Activated naive CD4-positive, alpha-beta T cell treated with anti-CD3 and anti-CD28 coated beads, Interleukin-2, amount 10 ng/mL, durations not matched to agents 7 days and 5 days (primary cell): ENCODE measurements around the gene HOXA1.

Experiments
- CTCF ChIA-PET: fragments of 350-600 bp; sonication (Branson Sonifier 250); formaldehyde crosslinking; loops from one replicate; lab custom pipeline; 2021; ENCODE audit warnings: antibody characterized with exemption; lab: Charles Lee
- DNase-seq: peaks from one replicate; pipeline ENCODE4 v3.0.0-alpha.2; 2020
- H3K27ac Mint-ChIP-seq: one replicate; pipeline ENCODE4 v1.8.0; 2021; ENCODE audit warnings: mild to moderate bottlenecking, moderate library complexity, mixed read lengths
- H3K27me3 Mint-ChIP-seq: one replicate; pipeline ENCODE4 v1.8.0; 2021; ENCODE audit warnings: mild to moderate bottlenecking, mixed read lengths
- H3K36me3 Mint-ChIP-seq: one replicate; pipeline ENCODE4 v1.8.0; 2021; ENCODE audit warnings: mixed read lengths
- H3K4me1 Mint-ChIP-seq: one replicate; pipeline ENCODE4 v1.8.0; 2021; ENCODE audit warnings: mixed read lengths
- H3K4me3 Mint-ChIP-seq: one replicate; pipeline ENCODE4 v1.8.0; 2021; ENCODE audit warnings: mild to moderate bottlenecking, moderate library complexity, mixed read lengths
- H3K9me3 Mint-ChIP-seq: one replicate; pipeline ENCODE4 v1.8.0; 2021; ENCODE audit warnings: mixed read lengths

HOXA1 gene

GRCh38 chr7:27080844-27081436 lies 14.9 kb downstream of the HOXA1 start:
- CTCF ChIA-PET, result no interaction called here
- Mint-ChIP-seq H3K27me3 (peaks cover 10% of the 10 kb centered on the region), H3K4me1 (peaks cover 7% of the 10 kb centered on the region), H3K4me3 (no peak overlapping the region), H3K36me3 (no peaks in the 10 kb centered on the region), H3K27ac (no peak overlapping the region), H3K9me3 (no peaks in the 10 kb centered on the region)
- no peak for DNase-seq

DNA sequence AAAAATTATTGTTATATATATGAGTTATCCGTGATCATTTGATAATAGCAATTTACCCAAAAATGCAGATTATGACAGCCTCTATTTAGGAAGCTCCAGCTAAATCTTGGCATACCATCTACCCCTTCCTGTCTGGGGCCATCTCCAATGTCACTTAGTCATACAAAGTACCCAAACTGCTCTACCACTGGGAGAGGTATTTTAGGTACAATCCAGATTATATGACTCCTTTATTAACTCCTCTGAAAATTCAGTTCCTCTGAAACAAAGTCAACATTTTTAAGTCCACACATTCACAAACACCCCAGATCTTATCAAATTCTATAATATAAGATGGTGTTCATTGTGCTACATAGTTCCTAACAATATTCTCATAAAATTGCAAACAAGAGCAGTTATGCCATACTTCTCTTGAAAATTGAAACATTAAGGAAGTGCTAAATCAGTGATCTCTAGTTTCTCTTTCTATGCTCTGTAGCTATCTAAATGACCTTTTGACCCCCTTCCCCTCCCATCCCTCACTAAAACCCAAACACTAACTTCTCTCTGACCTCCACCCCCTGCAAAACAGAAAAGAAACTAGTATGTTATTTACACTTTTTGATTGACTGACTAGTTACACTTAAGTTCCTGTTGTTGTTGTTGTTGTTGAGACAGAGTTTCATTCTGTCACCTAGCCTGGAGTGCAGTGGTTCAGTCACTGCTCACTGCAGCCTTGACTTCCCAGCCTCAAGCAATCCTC lies 16.4 kb downstream of the HOXA1 start:
- peaks cover 7% of the 10 kb centered on the region for H3K27me3 Mint-ChIP-seq
- H3K4me1 Mint-ChIP-seq, result peaks cover 7% of the 10 kb centered on the region
- H3K9me3 Mint-ChIP-seq, result no peaks in the 10 kb centered on the region
- no peak for DNase-seq
- no peak overlapping the region for H3K4me3 Mint-ChIP-seq
- H3K27ac Mint-ChIP-seq, result no peak overlapping the region
- CTCF ChIA-PET, result no interaction called here
- no peaks in the 10 kb centered on the region for H3K36me3 Mint-ChIP-seq

- Mint-ChIP-seq H3K36me3 (no peaks in the 10 kb centered on the region), H3K4me1 (peaks cover 7% of the 10 kb centered on the region), H3K4me3 (no peak overlapping the region), H3K27ac (no peak overlapping the region), H3K9me3 (no peaks in the 10 kb centered on the region), H3K27me3 (peaks cover 4% of the 10 kb centered on the region)
- DNase-seq, result no peak
- CTCF ChIA-PET, result no interaction called here
Observed at GRCh38 chr7:27078616-27079233, 17.1 kb downstream of the HOXA1 start.

DNA sequence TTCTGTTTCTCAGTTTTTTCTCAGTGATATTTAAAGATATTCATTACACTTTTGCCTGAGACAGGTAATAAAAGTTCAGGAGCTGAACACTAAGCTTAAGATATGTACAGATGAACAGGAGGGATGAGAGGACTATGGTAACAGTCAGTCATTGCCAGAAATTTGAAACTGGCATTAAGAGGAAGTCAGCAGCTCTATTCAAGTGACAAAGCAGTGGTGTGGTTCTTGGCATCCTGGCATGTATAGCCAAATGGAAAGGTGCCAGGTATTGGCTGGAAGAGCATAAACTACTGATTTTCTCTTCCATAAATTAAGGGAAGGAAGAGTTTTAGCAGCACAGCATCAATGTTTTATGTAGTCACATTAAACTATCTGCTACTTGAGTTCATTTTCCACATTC lies 22.7 kb downstream of the HOXA1 start:
- no peak overlapping the region for H3K27ac Mint-ChIP-seq
- H3K27me3 Mint-ChIP-seq, result no peaks in the 10 kb centered on the region
- H3K9me3 Mint-ChIP-seq, result no peaks in the 10 kb centered on the region
- CTCF ChIA-PET, result no interaction called here
- H3K4me1 Mint-ChIP-seq, result no peaks in the 10 kb centered on the region
- H3K36me3 Mint-ChIP-seq, result no peaks in the 10 kb centered on the region
- DNase-seq, result no peak
- no peak overlapping the region for H3K4me3 Mint-ChIP-seq

- Mint-ChIP-seq H3K9me3 (no peaks in the 10 kb centered on the region), H3K36me3 (no peaks in the 10 kb centered on the region), H3K4me3 (no peak overlapping the region), H3K27me3 (no peaks in the 10 kb centered on the region), H3K27ac (no peak overlapping the region), H3K4me1 (no peaks in the 10 kb centered on the region)
- CTCF ChIA-PET, result no interaction called here
- no peak for DNase-seq
Observed at GRCh38 chr7:27071622-27072390, 24.0 kb downstream of the HOXA1 start.

GRCh38 chr7:27068259-27068658 lies 27.5 kb downstream of the HOXA1 start:
- Mint-ChIP-seq H3K9me3 (no peaks in the 10 kb centered on the region), H3K36me3 (no peaks in the 10 kb centered on the region), H3K27me3 (no peaks in the 10 kb centered on the region), H3K27ac (no peak overlapping the region), H3K4me3 (no peak overlapping the region), H3K4me1 (no peaks in the 10 kb centered on the region)
- CTCF ChIA-PET, result no interaction called here
- no peak for DNase-seq

DNA sequence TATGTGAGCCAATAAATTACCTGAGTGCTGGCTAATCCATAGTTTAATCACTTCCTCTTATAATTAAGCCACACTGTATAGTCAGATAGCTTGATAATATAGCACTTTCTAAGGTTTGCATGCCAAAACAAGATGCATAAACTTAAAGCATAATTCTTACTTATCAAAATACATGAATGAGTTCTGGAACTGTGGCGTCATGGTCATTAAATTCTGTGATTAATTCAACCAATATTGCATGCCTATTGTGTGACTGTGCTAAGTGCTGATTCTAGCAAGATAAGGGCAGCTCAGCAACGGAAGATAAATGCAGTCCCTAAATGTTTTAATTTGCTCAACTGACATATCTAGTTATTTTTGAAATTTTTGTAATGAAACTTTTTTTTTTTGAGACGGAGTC lies 29.7 kb downstream of the HOXA1 start:
- CTCF ChIA-PET, result no interaction called here
- DNase-seq, result no peak
- no peaks in the 10 kb centered on the region for H3K9me3 Mint-ChIP-seq
- H3K36me3 Mint-ChIP-seq, result no peaks in the 10 kb centered on the region
- no peak overlapping the region for H3K4me3 Mint-ChIP-seq
- H3K4me1 Mint-ChIP-seq, result no peaks in the 10 kb centered on the region
- H3K27ac Mint-ChIP-seq, result no peak overlapping the region
- H3K27me3 Mint-ChIP-seq, result no peaks in the 10 kb centered on the region

DNA sequence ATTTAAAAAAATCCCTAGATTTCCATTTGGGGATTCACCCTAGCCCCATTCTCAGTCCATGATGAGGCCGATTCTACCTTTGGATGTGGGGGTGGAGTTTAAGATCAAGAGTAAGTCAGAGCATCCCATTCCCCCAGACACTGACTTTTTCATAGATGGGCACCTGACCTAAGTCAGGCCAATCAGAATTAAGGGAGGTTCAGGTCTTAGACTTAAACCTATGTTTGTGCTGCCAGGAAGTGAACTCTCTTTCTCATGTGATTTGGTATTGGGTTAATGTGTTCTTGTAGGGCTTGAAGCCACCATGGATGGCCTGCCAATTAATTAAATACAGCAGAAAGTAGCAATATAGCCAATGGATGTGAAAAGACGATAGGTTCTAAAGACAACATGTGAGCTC lies 30.1 kb downstream of the HOXA1 start:
- Mint-ChIP-seq H3K36me3 (no peaks in the 10 kb centered on the region), H3K27ac (no peak overlapping the region), H3K4me1 (no peaks in the 10 kb centered on the region), H3K27me3 (no peaks in the 10 kb centered on the region), H3K9me3 (no peaks in the 10 kb centered on the region), H3K4me3 (no peak overlapping the region)
- CTCF ChIA-PET, result no interaction called here
- DNase-seq, result no peak

DNA sequence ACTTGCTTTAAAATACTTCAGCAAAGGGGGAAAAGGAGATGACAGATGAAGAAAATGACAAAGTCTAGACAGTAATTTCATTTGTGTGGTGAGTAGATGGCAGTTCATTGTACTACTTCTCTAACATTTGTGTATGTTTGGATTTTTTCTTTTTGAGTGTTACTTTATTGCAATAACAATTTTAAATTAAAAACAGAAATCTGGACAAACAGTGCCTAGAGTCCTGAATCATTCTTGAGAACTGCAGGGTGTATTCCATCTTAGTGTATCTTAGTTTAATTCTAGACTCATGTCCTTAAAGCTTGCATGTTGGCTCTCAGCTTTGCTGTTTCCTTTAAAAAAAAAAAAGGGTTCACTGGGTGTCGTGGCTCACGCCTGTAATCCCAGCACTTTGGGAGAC lies 31.1 kb downstream of the HOXA1 start:
- Mint-ChIP-seq H3K27me3 (no peaks in the 10 kb centered on the region), H3K27ac (no peak overlapping the region), H3K4me1 (no peaks in the 10 kb centered on the region), H3K4me3 (no peak overlapping the region), H3K9me3 (no peaks in the 10 kb centered on the region), H3K36me3 (no peaks in the 10 kb centered on the region)
- no peak for DNase-seq
- CTCF ChIA-PET, result no interaction called here

GRCh38 chr7:27064159-27064558 lies 31.6 kb downstream of the HOXA1 start:
- CTCF ChIA-PET, result no interaction called here
- Mint-ChIP-seq H3K4me1 (no peaks in the 10 kb centered on the region), H3K4me3 (no peak overlapping the region), H3K27me3 (no peaks in the 10 kb centered on the region), H3K36me3 (no peaks in the 10 kb centered on the region), H3K9me3 (no peaks in the 10 kb centered on the region), H3K27ac (no peak overlapping the region)
- DNase-seq, result no peak

- Mint-ChIP-seq H3K27ac (no peak overlapping the region), H3K9me3 (no peaks in the 10 kb centered on the region), H3K36me3 (no peaks in the 10 kb centered on the region), H3K4me1 (no peaks in the 10 kb centered on the region), H3K27me3 (no peaks in the 10 kb centered on the region), H3K4me3 (no peak overlapping the region)
- CTCF ChIA-PET, result no interaction called here
- no peak for DNase-seq
Observed at GRCh38 chr7:27062946-27063345, 32.9 kb downstream of the HOXA1 start.

DNA sequence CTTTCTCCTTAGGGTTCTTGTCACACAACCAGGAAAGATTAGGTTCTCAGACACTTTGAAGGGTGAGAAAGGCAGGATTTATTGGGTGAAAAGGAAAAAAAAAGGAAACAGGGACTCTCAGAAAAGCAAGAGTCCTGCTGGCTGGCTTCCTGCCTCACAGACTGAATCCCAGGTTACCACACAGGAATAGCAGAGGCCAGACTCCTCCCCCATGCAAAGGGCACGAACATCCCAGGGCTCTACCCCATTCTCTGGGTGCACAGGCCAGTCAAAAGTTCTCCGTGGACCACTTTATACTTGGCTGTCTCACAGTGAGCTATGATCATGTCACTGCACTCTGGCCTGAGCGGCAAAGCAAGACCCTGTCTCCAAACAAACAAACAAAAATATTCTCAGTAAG lies 42.6 kb downstream of the HOXA1 start:
- H3K27ac Mint-ChIP-seq, result no peak overlapping the region
- H3K4me1 Mint-ChIP-seq, result no peaks in the 10 kb centered on the region
- H3K36me3 Mint-ChIP-seq, result no peaks in the 10 kb centered on the region
- CTCF ChIA-PET, result no interaction called here
- H3K27me3 Mint-ChIP-seq, result peaks cover 4% of the 10 kb centered on the region
- H3K9me3 Mint-ChIP-seq, result no peaks in the 10 kb centered on the region
- H3K4me3 Mint-ChIP-seq, result no peak overlapping the region
- no peak for DNase-seq

GRCh38 chr7:27051451-27051850 lies 44.3 kb downstream of the HOXA1 start:
- H3K9me3 Mint-ChIP-seq, result no peaks in the 10 kb centered on the region
- H3K4me1 Mint-ChIP-seq, result no peaks in the 10 kb centered on the region
- CTCF ChIA-PET, result no interaction called here
- peaks cover 4% of the 10 kb centered on the region for H3K27me3 Mint-ChIP-seq
- H3K4me3 Mint-ChIP-seq, result no peak overlapping the region
- H3K27ac Mint-ChIP-seq, result no peak overlapping the region
- no peaks in the 10 kb centered on the region for H3K36me3 Mint-ChIP-seq
- no peak for DNase-seq

DNA sequence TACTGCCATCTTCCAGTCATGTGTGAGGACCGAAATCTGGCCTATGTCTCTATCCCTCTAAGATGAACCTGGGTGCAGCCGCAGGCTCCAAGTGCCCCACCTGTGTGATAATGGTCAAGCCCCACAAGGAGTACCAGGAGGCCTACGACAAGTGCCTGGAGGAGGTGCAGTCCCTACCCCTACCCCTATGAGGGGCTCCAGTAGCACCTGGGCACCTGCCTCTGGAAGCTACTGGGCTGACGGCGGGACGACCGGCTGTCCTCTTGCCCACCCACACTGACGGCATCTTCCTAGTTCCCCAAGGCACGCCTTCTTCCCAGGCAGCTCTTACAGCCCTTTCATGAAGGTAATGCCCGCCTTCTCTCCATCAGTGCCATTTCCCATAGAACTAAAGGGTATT lies 47.4 kb downstream of the HOXA1 start:
- H3K27me3 Mint-ChIP-seq, result peaks cover 4% of the 10 kb centered on the region
- no peak overlapping the region for H3K27ac Mint-ChIP-seq
- no peaks in the 10 kb centered on the region for H3K9me3 Mint-ChIP-seq
- CTCF ChIA-PET, result no interaction called here
- no peaks in the 10 kb centered on the region for H3K4me1 Mint-ChIP-seq
- H3K4me3 Mint-ChIP-seq, result no peak overlapping the region
- no peak for DNase-seq
- no peaks in the 10 kb centered on the region for H3K36me3 Mint-ChIP-seq
